KOPT-K1 (cell line): ENCODE measurements around the gene IWS1.
"Not testable (repeated sequence)": the region's sequence is repeated elsewhere in the genome, so short reads cannot be mapped to it uniquely, and the experiment has no call there.

ENCODE experiments used
- H3K27ac ChIP-seq: fragments of 200-600 bp; sonication (generic); 2 replicates; pipeline ENCODE4 v1.5.1; 2016; ENCODE audit warnings: antibody characterized with exemption, mild to moderate bottlenecking, low read depth, low read length; ENCODE audit not compliant: poor library complexity, severe bottlenecking
- H3K36me3 ChIP-seq: fragments of 200-600 bp; sonication (generic); 2 replicates; pipeline ENCODE4 v1.5.1; 2017; ENCODE audit warnings: antibody characterized with exemption, mild to moderate bottlenecking, low read length, moderate library complexity; ENCODE audit not compliant: insufficient read depth
- H3K9me3 ChIP-seq: fragments of 200-600 bp; sonication (generic); 2 replicates; pipeline ENCODE4 v1.5.1; 2017; ENCODE audit warnings: antibody characterized with exemption, low read length, mild to moderate bottlenecking; ENCODE audit not compliant: insufficient read depth, poor library complexity, severe bottlenecking

Gene IWS1

DNA sequence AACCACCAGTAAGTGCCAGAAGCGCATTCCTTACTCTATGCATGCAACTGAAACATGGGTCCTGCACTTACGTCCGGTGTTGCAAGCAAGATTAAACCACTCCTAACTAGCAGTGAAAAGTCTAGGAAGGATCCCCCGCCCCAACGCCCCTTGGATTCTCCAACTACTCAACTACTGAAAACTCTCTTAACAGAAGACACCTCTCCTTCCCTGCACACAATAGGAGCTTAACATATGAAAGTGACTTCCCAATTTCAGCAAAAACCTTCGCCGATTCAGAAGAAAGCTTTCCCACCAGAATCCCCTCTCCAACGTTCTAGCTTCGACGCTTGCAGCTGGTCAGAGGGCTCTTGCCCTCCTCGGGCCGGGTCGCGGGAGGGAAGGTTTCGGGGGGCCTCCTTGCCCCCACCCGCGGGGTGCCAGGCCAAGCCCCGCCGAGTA is 578 bp downstream of the IWS1 start:
- peaks cover 36% of the 10 kb centered on the region for H3K36me3 ChIP-seq
- H3K9me3 ChIP-seq = no peaks in the 10 kb centered on the region
- H3K27ac ChIP-seq = peak overlapping the region; percentile 85

DNA sequence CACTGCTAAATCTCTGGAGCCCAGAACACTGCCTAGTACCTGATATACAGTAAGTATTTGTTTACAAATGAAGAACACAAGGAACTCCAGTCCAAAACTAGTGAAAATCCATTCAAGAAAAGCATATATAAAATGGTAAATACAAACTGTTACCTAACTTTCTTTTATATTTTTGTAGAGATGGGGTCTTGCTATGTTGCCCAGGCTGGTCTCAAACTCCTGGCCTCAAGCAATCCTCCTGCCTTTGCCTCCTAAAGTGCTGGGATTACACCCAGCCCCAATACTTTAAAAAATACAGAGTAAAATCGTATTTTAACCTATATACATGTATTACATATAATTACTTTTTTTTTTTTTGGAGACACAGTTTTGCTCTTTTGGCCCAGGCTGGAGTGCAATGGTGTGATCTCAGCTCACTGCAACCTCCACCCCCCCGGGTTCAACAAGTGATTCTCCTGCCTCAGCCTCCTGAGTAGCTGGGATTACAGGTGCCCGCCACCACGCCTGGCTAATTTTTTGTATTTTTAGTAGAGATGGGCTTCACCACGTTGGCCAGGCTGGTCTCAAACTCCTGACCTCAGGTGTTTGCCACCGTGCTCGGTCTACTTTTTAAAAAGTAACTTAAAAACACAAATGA is 2.0 kb downstream of the IWS1 start:
- peaks cover 50% of the 10 kb centered on the region for H3K36me3 ChIP-seq
- not testable (repeated sequence) for H3K9me3 ChIP-seq, H3K27ac ChIP-seq

DNA sequence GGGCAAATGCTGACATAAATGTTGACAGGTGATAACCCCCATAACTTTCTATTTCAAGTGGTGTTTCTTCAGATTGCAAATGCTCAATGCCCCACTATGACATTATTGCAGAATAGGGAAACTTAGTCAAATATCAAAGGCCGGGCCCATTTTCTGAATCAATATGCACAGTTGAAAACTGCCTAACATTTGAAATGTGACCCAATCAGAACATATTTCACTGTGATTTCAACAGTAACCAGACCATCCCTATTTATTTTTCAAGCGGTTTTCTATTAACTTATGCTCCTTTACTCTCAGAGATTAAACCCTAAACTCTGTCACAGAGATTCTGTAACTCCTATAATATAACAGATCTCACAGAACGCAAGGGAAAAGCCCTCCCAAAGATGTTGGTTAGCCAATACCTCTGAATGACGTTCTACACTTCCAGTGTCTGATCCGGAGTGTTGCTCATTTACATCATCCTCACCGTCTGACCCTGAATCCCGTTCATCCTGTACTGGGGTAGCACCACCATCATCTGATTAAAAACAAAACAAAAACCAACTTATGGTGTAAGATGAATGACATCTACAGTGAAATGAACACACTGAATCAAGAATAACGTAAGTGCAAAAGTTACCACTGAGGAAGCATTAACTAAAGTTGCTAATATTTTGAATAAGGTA is 2.9 kb downstream of the IWS1 start:
- peaks cover 58% of the 10 kb centered on the region for H3K36me3 ChIP-seq
- H3K9me3 ChIP-seq = no peaks in the 10 kb centered on the region
- H3K27ac ChIP-seq = no peak overlapping the region

DNA sequence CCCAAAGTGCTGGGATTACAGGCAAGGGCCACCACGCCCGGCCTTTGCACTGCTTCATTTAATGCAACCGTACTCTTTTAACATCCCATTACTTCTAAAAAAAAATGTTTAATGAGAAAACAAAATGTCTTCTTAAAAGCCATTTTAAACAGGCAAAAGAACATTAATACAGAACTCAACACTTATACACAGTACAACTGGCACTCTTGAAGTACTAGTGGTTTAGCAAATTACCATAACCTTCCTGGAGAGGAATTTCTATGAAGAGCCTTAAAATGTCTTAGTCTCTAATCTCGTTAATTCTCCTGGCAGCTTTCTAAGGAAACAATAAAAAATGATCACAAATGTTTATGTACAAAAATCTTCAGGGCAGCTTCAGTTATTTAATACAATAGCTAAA is 5.9 kb downstream of the IWS1 start:
- Histone ChIP-seq H3K9me3 (no peaks in the 10 kb centered on the region), H3K36me3 (peaks cover 88% of the 10 kb centered on the region), H3K27ac (no peak overlapping the region)

DNA sequence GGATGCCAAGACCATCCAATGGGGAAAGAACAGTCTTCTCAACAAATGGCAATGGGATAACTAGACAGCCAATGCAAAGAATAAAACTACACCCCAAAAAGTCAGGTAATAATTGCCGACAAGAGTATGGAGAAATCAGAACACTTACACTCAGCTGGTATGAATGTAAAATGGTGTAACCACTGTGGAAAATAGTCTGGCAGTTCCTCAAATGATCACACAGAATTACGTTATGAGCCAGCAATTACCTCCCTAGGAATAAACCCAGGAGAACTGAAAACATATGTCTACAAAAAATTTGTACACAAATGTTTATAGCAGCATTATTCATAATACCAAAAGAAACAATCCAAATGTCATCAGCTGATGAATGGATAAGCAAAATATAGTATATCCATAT is 8.8 kb downstream of the IWS1 start:
- H3K9me3 ChIP-seq = no peaks in the 10 kb centered on the region

DNA sequence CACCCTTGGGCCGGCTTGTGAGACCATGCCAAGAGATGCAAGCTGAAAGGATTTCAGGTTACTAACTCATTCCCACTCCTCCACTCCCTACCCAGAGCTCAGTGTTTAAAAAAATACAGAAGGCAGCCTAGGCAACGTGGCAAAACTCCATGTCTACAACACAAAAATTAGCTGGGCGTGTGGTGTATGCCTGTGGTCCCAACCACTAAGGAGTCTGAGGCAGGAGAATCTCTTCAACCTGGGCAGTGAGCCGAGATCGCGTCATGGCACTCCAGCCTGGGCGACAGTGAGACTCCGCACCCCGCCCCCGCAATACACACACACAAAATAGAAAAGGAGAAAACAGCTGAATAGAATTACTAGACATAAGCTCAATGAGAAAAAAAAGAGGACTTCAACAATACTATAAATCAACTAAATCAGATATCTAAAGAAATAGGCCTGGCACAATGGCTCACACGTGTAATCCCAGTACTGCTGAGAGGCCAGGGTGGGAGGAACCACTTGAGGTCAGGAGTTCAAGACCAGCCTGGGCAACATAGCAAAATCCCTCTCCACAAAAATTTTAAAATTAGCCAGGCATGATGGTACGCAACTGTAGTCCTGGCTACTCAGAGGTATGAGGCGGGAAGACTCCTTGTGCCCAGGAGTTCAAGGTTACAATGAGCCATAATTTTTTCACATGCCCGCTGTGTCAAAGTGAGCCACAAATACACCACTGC is 10.1 kb downstream of the IWS1 start:
- Histone ChIP-seq H3K27ac (no peak overlapping the region), H3K36me3 (peaks cover 98% of the 10 kb centered on the region), H3K9me3 (no peaks in the 10 kb centered on the region)

More for the DNA sequence above, 8.8 kb downstream of the IWS1 start:
- H3K36me3 ChIP-seq = peaks cover 98% of the 10 kb centered on the region
- no peak overlapping the region for H3K27ac ChIP-seq

DNA sequence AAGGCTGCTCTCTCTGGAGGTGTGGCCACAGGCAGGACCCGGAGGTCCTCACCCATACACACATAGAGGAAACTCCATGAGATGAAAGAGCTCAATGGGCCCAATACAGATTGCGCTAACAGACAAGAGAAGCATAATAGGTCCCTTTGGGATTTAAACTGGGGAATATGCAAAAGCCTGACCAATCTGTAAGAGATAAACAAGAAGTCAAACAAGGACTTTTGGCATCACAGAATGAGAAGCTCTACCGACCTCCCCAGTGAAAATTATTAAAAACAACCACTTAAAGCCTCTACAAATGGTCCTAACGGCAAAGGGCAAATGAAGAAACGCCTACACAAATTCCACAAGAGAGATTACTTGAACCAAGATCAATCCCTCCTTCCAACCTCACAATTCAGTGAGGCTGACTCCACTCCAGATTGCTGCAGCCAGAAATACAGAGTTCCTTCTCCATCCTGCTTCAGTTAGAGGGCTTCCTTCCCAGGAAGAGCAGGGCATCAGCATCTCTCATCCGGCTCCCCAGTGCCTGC is 10.8 kb downstream of the IWS1 start:
- Histone ChIP-seq H3K36me3 (peaks cover 98% of the 10 kb centered on the region), H3K27ac (no peak overlapping the region), H3K9me3 (no peaks in the 10 kb centered on the region)

DNA sequence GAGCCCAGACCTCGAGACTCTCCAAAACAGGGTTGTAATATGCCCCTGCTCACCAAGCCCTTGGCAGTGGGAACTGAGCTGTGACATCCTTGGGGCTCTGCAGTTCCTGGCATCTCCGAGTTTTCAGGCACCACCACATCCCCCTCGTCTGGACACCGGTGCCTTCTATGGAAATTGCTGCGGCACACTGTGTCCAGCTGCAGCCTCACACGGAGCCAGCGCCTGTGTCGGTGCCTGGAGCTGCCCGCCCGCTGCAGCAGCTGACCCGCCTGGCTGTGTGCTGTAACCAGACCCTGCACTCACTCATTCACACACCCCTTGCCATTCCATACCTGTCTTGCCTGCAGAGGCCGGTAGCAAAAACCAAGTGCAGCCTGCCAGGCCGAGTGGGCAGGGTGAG is 11.8 kb downstream of the IWS1 start:
- Histone ChIP-seq H3K27ac (no peak overlapping the region), H3K36me3 (peaks cover 98% of the 10 kb centered on the region), H3K9me3 (no peaks in the 10 kb centered on the region)

DNA sequence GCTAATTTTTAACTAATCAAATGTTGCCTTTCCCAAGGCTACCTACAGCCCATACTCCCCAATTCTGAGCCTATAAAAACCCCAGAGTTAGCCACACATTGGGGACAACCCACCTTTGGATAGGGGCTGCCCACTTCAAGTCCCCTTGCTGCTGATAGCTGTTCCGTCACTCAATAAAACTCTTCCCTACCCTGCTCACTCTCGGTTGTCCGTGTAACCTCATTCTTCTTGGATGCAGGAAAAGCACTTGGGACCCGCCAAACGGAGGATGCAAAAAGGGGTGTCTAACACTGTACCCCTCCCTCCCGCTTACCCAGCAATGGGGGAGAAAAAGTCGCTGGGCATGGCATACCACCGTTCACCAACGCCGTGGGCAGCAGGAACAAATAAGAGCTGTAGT is 12.2 kb downstream of the IWS1 start:
- no peak overlapping the region for H3K27ac ChIP-seq
- peaks cover 99% of the 10 kb centered on the region for H3K36me3 ChIP-seq
- no peaks in the 10 kb centered on the region for H3K9me3 ChIP-seq

DNA sequence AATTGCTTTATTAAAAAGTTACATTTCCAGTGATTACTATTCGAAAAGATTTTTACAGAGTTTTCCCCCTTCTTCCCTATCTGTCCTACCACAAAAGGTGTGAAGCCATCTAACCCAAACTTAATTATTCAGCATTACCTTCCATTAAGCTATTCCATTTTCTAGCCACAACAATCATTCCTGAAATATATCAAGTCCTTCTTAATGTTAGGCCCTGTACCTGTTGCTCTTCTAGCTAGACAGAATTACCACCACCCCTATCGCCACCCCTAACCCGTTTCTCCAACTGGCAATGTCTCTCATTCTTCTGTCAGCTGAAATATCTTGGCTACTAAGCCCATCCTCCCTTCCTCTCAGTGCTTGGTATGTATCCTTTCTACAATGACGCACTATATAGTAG is 13.9 kb downstream of the IWS1 start:
- H3K27ac ChIP-seq = no peak overlapping the region
- no peaks in the 10 kb centered on the region for H3K9me3 ChIP-seq
- peaks cover 99% of the 10 kb centered on the region for H3K36me3 ChIP-seq

DNA sequence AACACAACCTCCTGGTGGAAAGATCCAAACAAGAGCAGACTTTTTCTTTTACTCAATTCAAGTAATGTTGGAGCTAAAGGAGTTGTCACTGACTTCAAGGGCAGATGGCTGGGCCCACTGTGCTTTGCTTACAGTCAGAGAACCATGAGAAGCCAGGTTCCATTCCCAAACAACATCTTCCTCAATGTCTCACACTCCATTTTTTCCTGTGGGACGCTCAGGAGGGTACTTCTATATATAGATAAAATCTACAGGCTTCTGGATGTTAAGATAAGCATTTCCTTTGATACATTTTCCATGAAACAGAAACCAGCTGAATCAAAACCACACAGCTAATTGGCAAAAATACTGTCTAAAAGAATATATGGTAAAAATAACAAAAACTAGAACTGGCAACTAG is 14.4 kb downstream of the IWS1 start:
- Histone ChIP-seq H3K9me3 (no peaks in the 10 kb centered on the region), H3K36me3 (peaks cover 97% of the 10 kb centered on the region), H3K27ac (no peak overlapping the region)

DNA sequence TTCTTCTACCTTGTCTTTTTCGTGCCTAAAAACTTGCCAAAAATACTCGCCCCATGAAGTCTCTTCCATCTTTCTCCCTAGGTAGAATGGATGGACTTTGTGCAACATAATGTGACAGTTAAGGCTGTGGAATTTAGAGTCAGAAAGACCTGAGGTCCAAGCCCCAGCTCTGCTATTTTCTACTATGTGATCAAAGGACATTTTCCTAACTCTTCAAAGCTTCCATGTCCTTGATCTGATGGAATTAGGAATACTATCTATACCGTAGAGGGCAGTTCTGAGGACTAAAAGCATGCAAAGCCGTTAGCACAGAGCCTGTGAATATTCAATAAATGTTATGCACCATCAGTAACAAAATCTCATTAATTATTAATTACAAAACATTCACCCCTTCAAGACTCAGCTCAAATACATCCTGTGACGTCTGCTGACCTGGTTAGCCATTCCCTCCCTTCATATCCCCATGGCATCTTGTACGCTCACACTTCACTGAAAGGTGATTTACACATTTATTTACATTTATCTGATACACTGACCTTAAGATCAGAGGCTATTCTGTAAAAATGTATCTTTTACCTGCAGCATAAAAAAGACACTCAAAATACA is 15.1 kb downstream of the IWS1 start:
- Histone ChIP-seq H3K27ac (no peak overlapping the region), H3K36me3 (peaks cover 89% of the 10 kb centered on the region), H3K9me3 (no peaks in the 10 kb centered on the region)

DNA sequence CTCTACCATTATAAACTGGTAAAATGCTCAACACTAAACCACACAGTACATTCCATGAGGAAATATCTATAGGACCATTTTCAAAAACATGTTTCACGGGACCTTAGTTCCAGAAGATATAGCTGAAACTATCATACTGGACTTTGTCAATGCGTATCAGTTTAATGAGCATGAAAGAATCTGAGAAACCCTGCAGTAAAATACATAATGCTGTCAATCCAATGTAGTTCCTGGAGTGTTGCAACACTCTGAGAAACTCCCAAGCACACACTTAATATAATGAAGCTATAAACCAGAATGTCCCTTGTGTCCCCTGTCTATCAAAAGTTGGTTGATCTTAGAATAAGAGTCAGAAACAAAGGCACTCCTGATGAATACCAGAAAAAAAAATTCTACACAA is 16.2 kb downstream of the IWS1 start:
- Histone ChIP-seq H3K36me3 (peaks cover 89% of the 10 kb centered on the region), H3K9me3 (no peaks in the 10 kb centered on the region), H3K27ac (no peak overlapping the region)

DNA sequence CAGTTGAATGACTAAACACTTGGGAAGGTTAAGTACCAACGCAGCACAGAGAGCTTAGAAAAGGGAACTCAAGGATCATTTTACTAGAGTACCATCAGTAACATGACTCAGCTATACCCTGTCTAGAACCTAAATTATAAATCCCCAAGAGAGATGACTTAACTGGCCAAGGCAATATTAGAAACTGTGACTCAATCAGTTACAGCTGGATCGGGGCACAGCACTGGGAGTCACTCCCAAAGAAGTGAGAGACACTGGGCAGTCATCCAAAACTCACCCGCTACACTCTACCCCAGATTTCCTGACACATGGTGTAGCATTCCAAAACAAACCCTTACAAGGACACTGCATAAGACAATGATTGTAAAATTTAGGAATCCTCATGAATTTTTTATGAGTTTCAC is 17.7 kb downstream of the IWS1 start:
- no peak overlapping the region for H3K27ac ChIP-seq
- H3K36me3 ChIP-seq = peaks cover 89% of the 10 kb centered on the region
- no peaks in the 10 kb centered on the region for H3K9me3 ChIP-seq

DNA sequence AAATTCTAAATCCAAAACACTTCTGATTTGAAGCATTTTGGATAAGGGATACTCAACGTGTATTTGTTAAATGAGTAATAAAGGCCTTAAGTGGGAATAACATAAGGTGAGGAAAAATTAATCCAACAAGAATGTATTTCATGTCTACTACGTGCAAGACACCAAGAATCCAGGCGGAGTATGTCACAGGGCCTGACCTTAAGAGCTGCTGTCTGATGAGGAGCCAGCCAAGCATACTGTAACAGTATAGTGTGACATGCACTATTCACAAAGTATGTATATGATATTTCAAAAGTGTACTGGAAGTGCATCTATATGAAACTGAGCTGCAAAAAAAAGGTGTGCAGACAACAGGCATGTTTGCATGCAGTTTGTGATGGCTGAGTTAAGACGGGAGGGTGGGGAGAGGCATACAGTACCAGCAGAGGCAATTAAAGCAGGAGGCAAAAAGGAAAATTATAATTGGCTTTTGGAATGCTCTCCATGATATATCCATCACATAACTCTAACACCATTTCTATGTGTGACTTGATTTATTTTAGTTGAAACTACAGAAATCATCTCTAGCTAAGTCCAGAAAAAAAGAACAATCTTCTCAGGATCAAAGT is 18.2 kb downstream of the IWS1 start:
- H3K36me3 ChIP-seq = peaks cover 90% of the 10 kb centered on the region
- no peak overlapping the region for H3K27ac ChIP-seq

More for the DNA sequence above, 18.2 kb downstream of the IWS1 start:
- H3K9me3 ChIP-seq = no peaks in the 10 kb centered on the region
